Amniotic stem cell (primary cell): ENCODE results near the gene NOXRED1.

Experiments used
- DNase-seq: peaks from one replicate; lab custom pipeline; 2025; lab: John Stamatoyannopoulos, UW

The NOXRED1 gene

DNA sequence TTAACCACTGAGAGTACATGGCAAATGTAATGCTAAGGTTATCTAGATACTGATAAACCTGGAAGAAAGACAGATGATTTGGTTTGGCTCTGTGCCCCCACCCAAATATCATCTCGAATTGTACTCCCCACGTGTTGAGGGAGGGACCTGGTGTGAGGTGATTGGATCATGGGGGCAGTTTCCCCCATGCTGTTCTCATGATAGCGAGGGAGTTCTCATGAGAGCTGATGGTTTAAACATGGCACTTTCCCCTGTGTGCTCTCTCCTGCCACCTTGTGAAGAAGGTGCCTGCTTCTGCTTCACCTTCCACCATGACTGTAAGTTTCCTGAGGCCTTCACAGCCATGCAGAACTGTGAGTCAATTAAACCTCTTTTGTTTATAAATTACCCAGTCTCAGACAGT, 14.2 kb downstream of the NOXRED1 start:
- DNase-seq: no peak

- DNase-seq: no peak
Measured at GRCh38 chr14:77407158-77407557, 16.2 kb downstream of the NOXRED1 start.

- DNase-seq: no peak
Measured at GRCh38 chr14:77406718-77407117, 16.6 kb downstream of the NOXRED1 start.

- DNase-seq: no peak
Measured at GRCh38 chr14:77406086-77406485, 17.2 kb downstream of the NOXRED1 start.

GRCh38 chr14:77403768-77404167, 19.6 kb downstream of the NOXRED1 start:
- DNase-seq: no peak

GRCh38 chr14:77400216-77400615, 23.1 kb downstream of the NOXRED1 start:
- DNase-seq: no peak

DNA sequence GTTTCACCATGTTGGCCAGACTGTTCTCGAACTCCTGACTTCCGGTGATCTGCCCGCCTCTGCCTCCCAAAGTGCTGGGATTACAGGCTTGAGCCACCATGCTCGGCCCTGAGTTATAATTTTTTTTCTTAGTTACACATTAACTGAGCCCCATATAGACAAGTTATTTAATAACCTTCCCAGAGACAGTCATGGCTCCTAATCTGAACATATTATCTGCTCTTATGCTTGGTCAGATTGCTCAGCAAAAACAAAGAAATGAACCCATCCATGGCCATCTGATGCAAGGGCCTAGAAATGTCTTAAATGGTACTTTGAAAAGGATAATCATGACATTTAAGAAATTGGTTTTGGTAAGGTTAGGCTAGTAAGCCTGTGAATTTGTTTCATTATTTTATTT, 33.1 kb downstream of the NOXRED1 start:
- DNase-seq: no peak

GRCh38 chr14:77378701-77379100, 44.6 kb downstream of the NOXRED1 start:
- DNase-seq: no peak

- DNase-seq: no peak
Measured at GRCh38 chr14:77377502-77377844, 45.9 kb downstream of the NOXRED1 start.

DNA sequence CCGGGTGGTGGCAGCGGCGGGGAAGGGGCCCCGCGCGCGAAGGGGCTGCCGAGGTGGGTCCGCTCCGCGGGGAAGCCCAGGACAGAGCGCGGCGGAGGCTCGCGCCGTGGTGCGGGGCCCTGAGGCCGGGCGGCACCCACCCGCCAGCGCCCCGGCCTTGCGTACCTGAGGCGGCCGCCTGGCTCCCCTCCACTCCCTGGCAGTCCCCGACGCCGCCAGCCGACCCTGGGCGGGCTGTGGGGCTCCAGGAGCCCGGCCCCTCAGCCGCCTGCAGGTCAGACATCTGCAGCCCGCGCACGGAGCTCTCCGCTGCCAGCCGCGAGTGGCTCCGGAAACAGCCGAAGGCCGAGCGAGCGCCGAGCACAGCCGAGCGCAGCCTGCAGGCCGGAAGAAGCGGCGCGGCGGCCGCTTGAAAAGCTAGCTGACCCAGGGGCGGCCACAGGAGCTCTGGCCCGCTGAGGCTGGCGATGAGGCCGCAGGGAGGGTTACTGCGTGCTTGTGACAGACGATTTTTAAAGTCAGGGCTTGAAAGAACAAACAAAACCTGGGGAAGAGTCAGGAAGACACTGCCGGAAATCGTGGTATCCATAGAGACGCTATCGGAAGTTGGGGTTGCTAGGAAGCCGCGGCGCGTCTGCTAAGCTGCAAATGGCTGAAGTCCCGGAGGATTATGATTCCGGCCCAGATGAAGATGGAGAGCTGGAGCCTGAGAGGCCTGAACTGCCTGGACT, 46.4 kb downstream of the NOXRED1 start, which contains the start of the genes SAMD15 and TMED8:
Gene SAMD15 (plus strand): TSS at position 609 of the 731 bp plus-strand sequence. CDS start 40 bp downstream, at position 649.
Gene TMED8 (minus strand): TSS at position 324 of the 731 bp plus-strand sequence. CDS start 41 bp downstream, at position 283.
- peak; percentile 74 for DNase-seq

DNA sequence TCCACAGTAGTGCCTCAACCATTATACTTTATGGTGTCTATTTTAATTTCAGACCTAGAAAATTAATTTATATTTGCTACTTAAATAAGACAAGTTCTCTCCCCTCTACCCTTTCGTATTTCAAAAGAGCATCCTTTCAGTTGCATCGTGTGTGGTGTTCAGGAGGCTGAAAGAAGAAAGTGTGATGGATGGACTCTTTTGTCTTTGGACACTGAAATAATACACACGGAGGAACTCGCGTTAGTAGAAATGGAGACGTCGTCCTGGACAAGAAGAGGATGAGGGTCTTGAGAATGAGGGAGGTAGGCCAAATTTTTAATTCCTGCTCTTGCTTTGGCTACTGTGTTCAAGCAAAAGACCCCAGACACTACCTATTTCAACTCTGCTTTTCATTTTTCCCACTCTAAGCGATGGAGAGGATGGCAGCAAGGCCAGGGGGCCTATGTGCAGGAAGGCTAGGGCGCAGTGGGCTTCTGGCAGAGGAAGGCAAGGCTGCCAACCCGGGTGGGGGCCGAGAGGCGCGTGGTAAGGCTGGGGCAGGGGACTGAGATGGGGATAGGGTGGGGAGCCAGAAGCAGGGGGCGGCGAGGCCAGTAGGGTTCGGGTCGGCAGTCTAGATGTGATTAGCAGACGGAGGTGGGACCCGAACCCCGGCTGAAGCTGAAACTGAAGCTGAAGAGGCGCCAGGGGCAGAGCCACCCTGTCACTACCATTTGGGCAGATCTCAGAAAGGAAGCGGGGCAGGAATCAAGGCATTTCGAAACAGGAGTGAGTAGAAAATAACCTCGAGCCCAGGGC, 47.2 kb downstream of the NOXRED1 start:
- DNase-seq: no peak

GRCh38 chr14:77375164-77375950, 48.0 kb downstream of the NOXRED1 start:
- no peak for DNase-seq

DNA sequence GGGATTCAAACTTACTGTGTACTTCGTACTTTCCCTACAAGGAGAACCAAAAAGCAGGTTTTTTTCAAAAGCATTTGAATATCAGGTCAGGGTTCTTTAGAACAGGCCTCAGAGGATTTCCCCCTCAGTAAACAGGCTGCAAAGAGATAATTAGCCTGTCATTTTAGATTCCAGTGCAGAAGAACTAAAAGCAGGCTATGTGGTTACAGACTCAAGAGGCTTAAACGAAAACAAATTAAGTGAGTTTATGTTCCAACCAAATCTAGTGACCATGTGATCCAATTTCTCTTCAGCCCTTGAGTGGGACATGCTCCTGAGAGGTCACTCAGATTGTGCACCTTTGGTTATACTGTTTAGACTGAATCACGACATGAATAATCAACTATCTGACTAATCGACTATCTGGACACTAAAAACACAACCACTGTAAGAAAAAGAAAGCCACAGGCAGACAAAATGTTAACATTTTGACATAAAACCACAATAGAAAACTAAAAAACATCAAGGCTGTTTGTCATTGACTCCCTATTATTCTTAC, 51.0 kb downstream of the NOXRED1 start:
- no peak for DNase-seq

- DNase-seq: no peak
Measured at GRCh38 chr14:77369285-77369684, 54.0 kb downstream of the NOXRED1 start.

GRCh38 chr14:77364146-77364545, 59.2 kb downstream of the NOXRED1 start:
- DNase-seq: no peak

- DNase-seq: no peak
Measured at GRCh38 chr14:77359626-77360025, 63.7 kb downstream of the NOXRED1 start.

GRCh38 chr14:77356899-77357298, 66.4 kb downstream of the NOXRED1 start:
- DNase-seq: no peak

GRCh38 chr14:77355811-77356210, 67.5 kb downstream of the NOXRED1 start:
- DNase-seq: no peak

GRCh38 chr14:77353469-77354141, 69.7 kb downstream of the NOXRED1 start:
- no peak for DNase-seq

GRCh38 chr14:77347751-77348150, 75.6 kb downstream of the NOXRED1 start:
- DNase-seq: no peak

DNA sequence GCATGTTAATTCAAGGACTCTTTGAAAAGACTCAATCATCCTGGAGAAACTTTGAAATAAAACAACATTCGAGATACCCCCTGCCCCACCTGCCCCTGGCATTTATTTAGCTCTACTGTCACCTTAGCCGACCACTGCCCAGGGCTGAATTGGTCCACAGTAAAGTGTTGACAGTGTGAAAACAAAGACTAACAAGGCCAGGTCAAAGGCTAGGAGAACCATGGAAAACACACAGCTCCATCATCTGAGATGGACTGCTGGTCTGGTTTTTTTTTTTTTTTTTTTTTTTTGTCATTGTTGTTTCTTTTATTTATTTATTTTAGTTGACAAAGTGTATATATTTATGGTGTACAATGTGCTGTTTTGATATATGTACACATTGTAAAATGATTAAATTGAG, 76.8 kb downstream of the NOXRED1 start:
- no peak for DNase-seq
